Islet precursor cell (in vitro differentiated cells): ENCODE results near the gene CDX2.
A peak's percentile ranks its signal among the peaks of the same experiment; 100 is the strongest.
"Not testable (repeated sequence)": the region's sequence is repeated elsewhere in the genome, so short reads cannot be mapped to it uniquely, and the experiment has no call there.

Experiments
- DNase-seq: peaks from one replicate; pipeline ENCODE4 v3.0.0-alpha.2; 2018

Gene CDX2, protein sequence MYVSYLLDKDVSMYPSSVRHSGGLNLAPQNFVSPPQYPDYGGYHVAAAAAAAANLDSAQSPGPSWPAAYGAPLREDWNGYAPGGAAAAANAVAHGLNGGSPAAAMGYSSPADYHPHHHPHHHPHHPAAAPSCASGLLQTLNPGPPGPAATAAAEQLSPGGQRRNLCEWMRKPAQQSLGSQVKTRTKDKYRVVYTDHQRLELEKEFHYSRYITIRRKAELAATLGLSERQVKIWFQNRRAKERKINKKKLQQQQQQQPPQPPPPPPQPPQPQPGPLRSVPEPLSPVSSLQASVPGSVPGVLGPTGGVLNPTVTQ

DNA sequence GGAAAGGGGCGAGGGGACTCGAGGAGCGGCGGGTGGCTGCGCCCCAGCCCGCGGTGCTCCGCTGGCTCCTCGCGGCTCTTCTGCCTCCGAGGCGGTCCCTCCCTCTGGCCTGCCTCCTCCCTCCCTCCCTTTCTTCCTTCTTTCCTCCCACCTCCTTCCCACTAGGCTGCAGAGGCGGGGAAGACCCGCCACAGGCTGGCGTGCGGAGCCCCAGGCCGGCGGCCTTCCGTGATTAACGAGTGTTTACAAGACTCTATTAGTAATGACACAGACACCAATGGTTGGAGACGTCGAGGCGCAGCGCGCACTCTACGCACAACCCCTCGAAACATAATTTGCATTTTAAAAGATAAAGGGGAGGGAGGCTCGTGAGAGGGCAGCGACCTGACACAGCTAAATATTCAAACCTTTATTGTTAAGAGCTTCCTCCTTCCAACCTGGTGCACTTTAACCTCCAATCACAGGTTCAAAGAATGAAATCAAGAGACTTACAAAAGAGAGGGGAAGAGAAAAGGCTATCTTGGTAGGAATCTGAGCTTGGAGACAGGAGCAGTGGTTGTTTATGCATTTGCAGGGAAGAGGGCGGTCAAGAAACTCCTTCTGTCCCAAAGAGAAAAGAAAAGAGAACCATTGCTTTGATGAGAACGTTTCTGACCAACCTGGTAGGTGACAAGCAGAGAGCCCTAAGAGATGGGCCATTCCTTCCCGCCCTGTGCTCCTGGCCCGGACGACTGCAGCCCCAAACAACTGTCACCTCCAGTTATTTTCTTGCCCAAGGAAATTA lies at the start of gene CDX2:
Gene CDX2 (minus strand): TSS at position 234 of the 784 bp plus-strand sequence. CDS start 309 bp downstream, outside the sequence.
- DNase-seq: peak; percentile 88

DNA sequence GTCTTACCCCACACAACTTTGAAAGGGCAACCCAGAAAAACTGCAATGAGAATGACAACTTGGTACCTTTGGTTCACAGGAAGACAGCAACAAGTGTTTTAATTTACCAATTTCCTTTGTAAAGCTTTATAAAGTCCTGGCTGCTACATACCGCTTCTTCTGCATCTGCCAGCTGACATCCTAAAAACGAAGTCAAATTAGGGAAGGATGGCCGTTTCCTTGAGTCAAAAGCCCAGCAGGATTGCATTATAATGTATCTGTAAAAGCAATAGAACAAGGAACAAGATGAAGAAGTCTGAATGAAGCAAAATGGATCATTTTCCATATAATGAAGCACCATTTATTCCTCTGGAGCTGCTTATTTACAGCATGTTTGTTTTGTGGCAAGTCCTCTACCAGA lies 45.2 kb upstream of the CDX2 start:
- no peak for DNase-seq

DNA sequence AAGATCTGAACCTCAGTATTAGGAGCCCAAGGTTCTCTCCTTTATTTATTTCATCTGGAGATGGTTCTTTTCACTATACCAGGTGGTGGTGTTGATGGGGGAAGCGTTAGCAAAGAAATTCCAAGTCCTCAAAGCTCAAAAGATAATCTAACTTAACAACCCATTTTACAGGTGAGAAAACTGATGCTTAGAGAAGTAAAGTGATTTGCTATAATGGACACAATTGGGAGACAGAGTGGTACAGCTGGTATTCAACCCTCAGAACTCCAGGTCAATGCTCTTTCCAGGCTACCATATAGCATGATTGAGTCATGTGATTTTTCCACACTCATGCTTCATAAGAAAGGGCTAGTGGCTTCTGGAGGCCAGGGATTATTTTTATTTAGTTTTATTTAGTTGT lies 44.4 kb upstream of the CDX2 start:
- no peak for DNase-seq

DNA sequence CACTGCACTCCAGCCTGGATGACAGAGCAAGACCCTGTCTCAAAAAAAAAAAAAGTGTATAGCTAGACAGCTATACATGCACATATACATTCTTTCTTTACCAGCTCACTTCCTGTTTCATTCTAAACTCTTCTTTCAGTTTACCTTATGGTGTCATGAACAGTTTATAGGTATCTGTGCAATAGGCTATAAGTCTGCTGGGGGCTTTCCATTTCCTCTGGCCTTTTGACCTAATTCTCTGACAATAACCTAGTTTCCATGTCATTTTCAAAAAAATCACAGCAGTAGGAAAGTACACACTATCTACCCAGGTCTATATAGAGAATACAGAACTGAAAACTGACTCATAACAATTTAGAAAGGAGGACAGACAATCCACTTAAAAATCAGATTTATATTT lies 43.8 kb upstream of the CDX2 start:
- no peak for DNase-seq

DNA sequence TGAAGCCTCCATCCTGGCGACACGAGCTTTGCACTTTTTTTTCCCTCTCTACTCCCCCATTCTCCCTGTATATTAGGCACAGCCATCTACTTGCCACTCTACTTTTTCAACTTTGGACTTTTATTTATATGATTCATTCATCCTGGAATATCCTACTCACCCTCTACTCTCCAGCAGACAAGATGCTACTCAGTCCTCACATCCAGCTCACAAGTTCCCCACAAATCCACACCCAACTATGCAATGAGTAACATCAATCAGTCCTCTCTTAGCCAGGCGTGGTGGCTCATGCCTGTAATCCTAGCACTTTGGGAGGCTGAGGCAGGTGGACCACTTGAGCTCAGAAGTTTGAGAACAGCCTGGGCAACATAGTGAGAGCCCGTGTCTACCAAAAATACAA lies 43.3 kb upstream of the CDX2 start:
- DNase-seq: no peak

DNA sequence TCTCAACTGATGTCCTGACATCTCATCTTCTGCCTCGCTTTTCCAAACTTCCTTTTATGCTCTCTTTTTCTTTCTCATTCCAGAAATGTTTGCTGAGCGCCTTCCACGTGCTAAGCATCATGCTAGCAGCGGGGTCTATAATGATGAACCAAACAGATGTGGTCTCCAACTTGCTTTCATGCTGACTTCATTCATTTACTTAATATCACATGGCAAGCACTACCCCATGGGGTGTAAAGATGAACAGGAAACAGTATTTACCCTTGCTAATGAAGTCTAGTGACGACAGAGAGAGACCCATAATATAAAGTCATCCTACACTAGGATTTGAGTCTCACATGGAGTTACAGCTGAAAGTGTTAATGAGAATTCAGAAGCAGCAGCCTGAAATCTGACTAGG lies 40.9 kb upstream of the CDX2 start:
- DNase-seq: no peak

DNA sequence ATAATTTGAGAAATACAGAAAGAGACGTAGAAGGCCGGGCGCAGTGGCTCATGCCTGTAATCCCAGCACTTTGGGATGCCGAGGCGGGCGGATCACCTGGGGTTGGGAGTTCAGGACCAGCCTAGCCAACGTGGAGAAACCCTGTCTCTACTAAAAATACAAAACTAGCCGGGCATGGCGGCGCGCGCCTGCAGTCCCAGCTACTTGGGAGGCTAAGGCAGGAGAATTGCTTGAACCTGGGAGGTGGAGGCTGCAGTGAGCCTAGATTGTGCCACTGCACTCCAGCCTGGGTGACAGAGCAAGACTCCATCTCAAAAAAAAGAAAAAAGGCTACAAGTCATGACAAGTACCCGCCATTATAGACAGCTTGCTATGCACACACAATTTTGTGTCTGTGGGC lies 35.9 kb upstream of the CDX2 start:
- DNase-seq: not testable (repeated sequence)

DNA sequence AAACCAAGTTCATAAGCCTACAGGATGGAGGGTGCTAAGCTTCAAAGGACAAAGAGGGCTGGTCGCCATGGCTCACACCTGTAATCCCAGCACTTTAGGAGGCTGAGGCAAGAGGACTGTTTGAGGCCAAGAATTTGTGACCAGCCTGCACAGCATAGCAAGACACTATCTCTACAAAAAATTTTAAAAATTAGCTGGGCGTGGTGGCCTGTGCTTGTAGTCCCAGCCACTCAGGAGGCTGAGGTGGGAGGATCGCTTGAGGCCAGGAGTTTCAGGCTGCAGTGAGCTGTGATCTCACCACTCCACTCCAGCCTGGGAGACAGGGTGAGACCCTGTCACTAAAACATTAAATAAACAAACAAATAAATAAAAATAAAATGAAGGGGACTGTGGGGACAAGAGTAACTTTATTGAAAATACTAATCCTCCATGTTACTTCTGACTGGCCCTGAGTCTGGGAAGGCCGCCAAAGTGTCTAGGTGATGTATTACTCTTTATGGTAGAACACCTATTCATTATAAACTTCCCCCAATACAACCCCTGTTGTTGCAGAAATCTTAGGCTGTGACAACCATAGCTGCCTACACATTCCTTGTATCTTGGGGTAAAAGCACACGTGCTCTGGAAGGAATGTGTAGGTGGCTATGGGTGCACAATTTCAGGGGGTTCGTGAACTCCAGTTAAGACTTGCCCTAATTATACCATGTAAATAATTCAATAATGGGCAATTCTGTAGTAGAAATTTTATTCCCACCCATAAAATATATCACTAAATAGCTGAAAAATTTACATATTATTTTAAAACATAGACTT lies 34.0 kb upstream of the CDX2 start:
- no peak for DNase-seq

DNA sequence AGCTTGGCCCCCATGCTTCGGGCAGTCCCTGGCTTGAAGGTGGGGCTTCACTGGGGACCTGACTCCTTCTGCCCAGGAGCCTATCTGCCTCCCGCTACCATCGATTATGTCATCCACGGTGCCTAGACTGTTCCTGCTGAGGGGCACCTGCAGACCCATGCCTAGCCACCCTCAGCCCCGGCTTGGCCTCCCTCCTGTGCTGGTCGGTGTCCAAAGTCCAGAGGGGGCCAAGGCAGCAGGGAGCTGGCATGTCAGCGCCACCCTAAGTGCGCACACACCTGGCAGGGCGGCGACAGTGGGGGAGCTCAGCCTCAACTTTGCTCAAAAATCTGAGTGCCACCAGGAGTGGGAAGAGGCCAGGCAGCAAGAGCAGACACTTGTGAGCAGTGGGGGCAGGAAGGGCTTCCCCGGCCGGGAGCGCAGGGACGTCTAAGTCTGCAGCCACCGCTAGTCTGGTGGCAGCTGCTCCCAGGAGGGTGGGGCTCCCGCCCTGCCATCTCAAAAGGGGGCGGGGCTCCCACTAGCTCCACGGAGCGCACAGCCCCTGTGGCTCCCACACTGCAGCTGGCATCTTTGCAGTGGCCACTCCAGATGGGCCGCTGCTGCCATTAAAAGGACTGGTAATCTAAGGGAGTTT lies 32.8 kb upstream of the CDX2 start:
- no peak for DNase-seq

DNA sequence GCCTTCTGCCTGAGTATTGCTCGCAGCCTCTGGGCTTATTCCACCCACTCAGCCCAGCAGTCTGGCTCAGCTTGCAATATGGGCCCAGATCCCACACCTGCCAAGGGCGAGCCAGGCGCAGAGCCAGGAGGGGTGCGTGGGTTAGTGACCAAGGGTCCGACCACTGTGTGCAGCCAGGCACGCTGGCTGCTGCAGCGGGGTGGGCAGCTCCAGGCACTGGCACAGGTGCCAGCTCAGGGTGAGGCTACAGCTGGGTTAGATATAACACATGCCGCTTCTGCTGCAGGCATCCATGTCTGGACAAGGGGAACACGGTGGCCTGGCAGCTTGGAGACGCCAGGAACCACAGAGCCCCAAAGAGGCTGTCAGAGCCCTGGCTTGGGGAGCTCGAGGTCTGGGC lies 31.9 kb upstream of the CDX2 start:
- DNase-seq: no peak

DNA sequence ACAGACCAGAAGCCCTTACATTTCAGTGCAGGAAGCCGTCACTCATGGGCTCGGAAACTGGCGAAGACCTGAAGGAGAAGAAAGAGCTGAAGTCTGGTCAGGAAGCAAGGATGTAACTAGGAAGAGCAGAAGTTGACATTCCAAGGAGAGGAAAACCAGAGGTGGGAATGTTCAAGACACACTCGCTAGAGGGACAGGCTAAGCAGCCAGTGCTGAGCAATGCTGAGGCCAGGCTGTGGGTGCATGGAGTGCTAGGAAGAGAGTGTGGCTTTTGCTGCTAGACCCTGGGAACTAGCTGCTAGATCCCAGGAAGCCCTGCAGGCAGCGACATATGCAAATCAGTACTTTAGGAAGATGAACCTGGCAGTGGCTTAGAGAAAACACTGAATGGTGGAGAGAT lies 31.5 kb upstream of the CDX2 start:
- DNase-seq: peak; percentile 81

DNA sequence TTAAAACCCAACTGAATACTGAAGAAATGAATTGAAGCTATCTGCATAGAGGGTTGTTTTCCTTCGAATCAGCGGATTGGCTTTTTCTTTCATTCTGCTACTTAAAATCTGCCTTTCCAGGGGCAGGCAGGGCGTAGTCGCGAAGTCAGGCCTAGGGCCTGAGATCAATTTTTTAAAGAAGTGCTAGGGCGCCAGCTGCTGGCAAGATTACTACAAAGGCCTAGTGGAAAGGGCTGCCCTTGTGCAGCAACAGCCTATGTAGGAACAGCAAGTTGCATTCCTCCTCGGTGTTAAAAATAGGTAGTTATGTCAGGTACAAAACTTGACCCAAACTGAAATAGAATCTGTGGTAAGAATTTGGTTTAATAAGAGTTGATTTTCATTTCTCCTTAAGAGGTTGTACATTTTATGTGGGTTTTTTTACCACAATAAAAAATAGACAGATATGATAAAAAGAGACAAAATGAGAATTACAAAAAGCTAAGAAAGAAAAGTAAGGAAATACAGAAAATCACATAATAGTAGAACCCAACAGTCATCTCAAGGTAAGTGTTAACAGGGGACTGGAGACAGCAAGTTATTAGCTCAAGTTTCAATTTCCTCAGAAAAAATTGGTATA lies 28.9 kb upstream of the CDX2 start:
- DNase-seq: peak; percentile 81

DNA sequence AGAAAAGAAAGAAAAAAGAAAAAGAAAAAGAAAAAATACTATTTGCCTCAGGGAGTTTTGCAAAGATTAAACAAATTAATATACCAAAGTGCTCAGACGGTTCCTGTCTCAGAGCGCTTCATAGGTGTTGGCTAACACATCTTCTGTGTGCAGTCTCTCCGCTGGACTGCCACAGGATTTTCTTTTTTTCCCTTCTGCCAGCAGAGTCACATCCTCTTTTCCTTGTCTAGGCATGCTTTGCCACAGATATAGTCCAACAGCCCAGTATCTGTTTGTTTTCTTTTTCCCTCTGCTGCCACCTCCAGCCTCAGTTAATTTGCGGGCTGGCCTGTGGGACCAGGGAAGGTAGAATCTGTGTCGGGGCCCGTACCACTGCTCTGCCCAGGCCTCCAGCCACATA lies 22.8 kb upstream of the CDX2 start:
- peak; percentile 39 for DNase-seq

DNA sequence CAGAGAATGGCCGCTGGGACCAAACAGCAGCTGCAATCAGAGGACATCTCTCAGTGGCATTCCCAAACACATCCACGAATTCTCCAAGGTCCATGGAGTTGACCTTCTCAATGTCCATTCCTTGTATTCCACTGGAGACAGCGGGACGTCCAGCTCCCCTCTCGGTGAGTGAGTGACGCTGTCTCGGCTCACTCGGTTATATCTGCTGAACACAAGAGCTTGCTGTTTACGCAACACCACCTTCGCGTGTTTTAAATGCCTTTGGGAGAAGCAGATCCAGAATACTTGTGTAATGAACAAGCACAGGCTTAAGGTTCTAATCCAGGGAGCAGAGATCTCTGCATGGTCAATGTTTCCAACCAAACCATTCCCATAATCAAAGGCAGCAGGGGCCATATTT lies 19.4 kb upstream of the CDX2 start, which contains the start of gene URAD:
Gene URAD (minus strand): TSS at position 174 of the 400 bp plus-strand sequence. CDS start 56 bp downstream, at position 118.
- DNase-seq: no peak

DNA sequence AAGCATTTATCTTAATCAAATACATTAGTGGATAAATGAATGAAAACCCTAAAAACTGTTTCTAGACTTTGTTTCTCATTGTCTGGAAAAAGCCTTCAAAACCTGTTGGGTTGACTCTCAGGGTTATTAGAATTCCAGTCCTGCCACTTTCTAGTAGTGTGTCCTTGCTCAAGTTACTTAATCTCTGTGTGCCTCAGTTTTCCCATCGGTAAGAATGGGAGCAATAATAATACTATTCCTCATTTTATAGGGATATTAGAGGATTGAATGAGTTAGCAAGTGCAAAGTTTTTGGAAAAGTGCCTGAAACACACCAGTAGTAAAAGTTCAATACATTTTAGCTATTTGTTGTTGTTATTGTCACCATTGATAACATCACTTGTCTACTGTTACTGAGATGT lies 16.5 kb upstream of the CDX2 start:
- DNase-seq: no peak

DNA sequence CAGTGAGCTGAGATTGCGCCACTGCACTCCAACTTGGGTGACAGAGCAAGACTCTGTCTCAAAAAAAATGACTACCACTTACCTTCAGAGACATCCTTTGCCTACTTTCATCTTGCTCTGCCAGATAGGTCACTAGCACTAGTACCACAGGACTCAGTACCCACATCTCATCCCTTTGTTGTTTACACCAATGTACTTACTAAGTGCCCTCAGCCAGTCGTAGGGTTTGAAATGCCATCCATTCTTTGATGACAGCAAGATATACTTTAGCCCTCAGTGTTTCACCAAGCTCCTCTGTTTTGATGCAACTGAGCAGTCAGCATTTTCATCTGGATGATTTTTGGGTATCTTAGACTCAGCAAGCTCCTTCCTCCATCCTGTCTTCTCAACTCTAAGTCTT lies 13.2 kb upstream of the CDX2 start:
- no peak for DNase-seq

DNA sequence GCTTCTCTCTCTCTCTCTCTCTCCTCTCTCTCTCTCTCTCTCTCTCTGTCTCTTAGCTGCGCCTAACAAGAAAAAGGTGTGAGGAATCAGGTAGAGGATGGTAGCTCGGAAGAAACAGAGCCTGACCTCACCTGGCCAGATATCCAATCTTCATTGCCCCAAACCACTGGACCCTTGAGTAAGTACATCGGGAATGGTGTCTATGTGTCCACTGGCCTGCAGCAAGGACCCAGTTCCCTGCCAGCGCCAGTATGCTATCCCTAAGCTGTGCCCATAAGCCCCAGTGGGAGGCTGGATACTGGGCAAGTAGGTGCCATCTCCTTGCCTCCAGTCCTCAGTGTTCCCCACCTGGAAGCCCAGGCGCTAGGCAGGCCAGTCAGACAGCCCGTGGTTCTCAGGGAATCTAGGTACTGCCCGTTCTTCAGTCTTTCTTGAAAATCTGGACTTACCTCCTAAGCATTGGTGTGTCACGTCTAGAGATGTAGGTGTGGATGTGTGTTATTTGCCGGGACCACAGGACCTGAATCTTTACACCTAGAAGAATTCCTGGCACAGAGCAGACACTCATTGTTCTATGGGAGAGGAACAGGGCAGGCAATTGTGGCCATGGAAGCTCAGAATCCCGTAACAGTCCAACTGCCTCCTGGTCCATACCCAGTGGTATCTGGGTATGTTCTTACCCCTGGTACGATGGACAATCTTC lies 12.0 kb upstream of the CDX2 start:
- DNase-seq: peak; percentile 37

DNA sequence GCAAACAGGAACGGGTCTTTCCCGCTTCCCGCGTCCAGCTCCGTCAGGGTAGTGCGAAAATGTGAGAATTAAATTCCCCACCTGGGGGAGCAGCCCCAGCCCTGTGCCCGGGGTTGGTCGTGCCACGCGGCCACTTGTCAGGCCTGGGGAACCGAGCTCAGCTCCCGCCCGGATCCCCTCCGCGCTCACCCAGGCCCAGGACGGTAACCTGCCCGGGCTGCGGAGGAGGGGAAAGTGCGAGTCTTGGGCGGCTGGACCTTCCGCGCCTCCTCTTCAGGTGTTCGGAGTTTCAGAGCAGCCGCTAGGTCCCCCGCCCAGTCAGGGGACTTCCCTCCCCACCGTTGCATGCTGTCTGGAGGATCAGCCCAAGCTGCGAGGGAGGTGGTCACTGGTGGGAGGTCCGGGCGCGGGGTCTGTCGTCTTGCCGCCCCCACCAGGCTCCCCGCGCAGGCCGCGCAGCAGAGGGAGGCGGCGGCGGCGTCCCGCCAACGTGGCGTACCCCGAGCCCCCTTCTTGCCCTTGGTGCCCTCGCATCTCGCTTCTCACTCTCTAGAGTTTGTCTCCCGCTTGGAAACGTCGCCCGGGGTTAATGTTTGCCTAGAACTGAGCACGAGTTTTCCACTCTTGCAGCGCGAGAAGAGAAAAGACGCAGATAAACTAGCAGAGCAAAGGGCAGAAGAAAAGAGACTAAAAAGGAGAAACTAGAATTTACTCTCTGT lies 11.3 kb upstream of the CDX2 start:
- no peak for DNase-seq

DNA sequence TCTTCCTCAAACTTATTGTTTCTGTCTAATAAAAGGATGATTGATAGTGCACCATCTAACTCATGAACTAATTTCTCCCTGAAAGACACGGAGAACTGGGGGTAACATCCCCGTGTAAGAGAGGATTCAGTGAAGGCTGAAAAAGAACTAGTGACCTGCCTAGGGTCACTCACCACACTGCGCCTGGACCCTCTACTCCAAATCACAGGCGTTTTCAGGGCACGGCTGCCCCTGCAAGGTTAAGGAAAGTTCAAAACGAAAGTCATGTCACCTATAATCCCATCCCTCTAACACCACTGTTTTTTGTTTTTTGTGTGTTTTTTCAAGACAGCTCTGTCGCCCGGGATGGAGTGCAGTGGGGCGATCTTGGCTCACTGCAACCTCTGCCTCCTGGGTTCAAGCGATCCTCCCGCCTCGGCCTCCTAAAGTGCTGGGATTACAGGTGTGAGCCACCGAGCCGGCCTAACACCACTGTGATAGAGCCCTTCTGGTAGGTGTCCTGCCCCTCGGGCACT lies 10.7 kb upstream of the CDX2 start:
- DNase-seq: no peak

DNA sequence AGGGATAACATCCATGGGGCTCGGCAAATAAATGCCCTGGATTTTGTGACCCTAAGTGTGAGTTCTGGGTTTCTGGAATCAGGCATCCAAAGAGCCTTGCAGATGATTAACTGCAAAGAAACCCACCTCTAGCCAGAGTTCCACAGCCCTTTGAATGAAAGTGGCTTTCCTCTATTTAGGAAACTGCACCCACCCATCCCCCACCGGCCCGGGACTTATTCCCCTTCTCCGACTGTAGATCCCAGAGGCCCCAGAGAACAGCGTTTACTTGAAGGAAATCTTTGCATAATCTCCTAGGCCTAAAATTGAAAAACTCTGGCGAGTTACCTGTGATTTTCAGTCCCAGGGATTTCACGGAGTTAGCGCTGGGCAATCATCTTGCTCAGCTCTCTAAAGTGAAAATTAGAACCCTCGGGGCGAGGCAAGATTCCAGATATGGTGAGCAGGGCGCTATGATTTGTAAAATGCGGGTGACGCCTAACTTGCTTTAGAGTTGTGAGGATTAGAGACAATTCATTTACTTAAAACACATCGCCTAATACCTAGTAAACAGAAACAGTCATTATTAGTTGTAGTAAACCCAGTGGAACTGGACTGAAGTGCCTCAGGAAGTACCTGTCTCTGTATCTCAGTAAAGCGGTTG lies 10.0 kb upstream of the CDX2 start:
- DNase-seq: no peak
